H1 (cell line): ENCODE data around the gene DHX38.

Experiments
- RFX5 ChIP-seq: IDR thresholded peaks from 2 replicates; pipeline ENCODE4 v1.6.1; 2011; ENCODE audit warnings: low read depth, low read length, improper control_type of control experiment, borderline replicate concordance
- TF ChIP-seq, protein P1 (sequence below): IDR thresholded peaks from 2 replicates; pipeline ENCODE4 v1.6.1; 2011; ENCODE audit warnings: low read depth, mild to moderate bottlenecking, low read length; ENCODE audit not compliant: insufficient read depth
- TF ChIP-seq, protein P2 (sequence below), 3 experiments: IDR thresholded peaks; 1 replicate in 2 of 3; 2 replicates in 1 of 3; pipeline versions ENCODE4 v1.5.1 to v1.6.1; 2011; ENCODE audit warnings: low read length in 3 of 3, mild to moderate bottlenecking in 3 of 3, inconsistent platforms in 2 of 3, low read depth in 1 of 3, moderate library complexity in 1 of 3; ENCODE audit not compliant: insufficient read depth in 1 of 3; ENCODE audit errors: control extremely low read depth in 1 of 3

DNA sequence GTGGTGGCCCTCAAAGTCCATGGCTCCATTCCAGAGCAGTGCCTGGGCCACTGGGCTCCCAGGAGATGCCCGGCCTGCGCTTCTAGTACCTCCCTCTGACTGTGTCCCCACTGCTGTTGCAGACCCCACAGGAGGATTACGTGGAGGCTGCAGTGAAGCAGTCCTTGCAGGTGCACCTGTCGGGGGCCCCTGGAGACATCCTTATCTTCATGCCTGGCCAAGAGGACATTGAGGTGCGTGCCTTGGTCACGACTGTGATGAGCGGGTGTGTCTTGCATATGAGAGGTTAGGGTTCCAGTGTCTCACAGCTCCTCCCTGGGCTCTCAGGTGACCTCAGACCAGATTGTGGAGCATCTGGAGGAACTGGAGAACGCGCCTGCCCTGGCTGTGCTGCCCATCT, 11.3 kb downstream of the DHX38 start:
- no peak for TF ChIP-seq RFX5
- TF ChIP-seq, protein P1, sequence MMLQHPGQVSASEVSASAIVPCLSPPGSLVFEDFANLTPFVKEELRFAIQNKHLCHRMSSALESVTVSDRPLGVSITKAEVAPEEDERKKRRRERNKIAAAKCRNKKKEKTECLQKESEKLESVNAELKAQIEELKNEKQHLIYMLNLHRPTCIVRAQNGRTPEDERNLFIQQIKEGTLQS: no peak
- TF ChIP-seq, protein P2, sequence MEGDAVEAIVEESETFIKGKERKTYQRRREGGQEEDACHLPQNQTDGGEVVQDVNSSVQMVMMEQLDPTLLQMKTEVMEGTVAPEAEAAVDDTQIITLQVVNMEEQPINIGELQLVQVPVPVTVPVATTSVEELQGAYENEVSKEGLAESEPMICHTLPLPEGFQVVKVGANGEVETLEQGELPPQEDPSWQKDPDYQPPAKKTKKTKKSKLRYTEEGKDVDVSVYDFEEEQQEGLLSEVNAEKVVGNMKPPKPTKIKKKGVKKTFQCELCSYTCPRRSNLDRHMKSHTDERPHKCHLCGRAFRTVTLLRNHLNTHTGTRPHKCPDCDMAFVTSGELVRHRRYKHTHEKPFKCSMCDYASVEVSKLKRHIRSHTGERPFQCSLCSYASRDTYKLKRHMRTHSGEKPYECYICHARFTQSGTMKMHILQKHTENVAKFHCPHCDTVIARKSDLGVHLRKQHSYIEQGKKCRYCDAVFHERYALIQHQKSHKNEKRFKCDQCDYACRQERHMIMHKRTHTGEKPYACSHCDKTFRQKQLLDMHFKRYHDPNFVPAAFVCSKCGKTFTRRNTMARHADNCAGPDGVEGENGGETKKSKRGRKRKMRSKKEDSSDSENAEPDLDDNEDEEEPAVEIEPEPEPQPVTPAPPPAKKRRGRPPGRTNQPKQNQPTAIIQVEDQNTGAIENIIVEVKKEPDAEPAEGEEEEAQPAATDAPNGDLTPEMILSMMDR (IDR thresholded peaks at IDR 0.05; ENCODE audit: control extremely low read depth in 1 of 3, insufficient read depth in 1 of 3, low read depth in 1 of 3, low read length in 3 of 3): no peak
